ENCODE data around the gene SOX13. TPM values are rescaled to one million over a fixed set of nuclear protein-coding genes. Genes with fewer than 3 reads are reported as not detected.

SOX13 gene
- total and polyA plus RNA-seq, 9 of the 15 experiments (the other 6 are each of a cell fraction or from before 2014, with no cell fraction given): 0.03 to 0.35 (median 0.06) TPM; not detected in 5

- TF ChIP-seq ZNF253 (CRISPR knock-in tag; conservative IDR thresholded peaks at IDR 0.05) (no peak), ZBTB49 (CRISPR knock-in tag; IDR thresholded peaks at IDR 0.05; ENCODE audit: borderline replicate concordance) (no peak), HNRNPLL (IDR thresholded peaks at IDR 0.05; ENCODE audit: low read depth, low read length, poor library complexity, severe bottlenecking) (no peak), EHMT2 (IDR thresholded peaks at IDR 0.05) (no peak)
- TF ChIP-seq, protein P1, sequence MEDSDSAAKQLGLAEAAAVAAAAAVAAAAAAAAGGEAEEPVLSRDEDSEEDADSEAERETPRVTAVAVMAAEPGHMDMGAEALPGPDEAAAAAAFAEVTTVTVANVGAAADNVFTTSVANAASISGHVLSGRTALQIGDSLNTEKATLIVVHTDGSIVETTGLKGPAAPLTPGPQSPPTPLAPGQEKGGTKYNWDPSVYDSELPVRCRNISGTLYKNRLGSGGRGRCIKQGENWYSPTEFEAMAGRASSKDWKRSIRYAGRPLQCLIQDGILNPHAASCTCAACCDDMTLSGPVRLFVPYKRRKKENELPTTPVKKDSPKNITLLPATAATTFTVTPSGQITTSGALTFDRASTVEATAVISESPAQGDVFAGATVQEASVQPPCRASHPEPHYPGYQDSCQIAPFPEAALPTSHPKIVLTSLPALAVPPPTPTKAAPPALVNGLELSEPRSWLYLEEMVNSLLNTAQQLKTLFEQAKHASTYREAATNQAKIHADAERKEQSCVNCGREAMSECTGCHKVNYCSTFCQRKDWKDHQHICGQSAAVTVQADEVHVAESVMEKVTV (CRISPR knock-in tag; IDR thresholded peaks at IDR 0.05): no peak
Observed at GRCh38 chr1:204079608-204079999, 6.7 kb downstream of the SOX13 start (continued).
